ENCODE data around the gene TMEM43. TPM values are rescaled to one million over a fixed set of nuclear protein-coding genes. Genes with fewer than 3 reads are reported as not detected.

The TMEM43 gene
- polyA plus RNA-seq, 1 donor (not counting 4 experiments of a cell fraction or from before 2014, with no cell fraction given): 111 TPM

DNA sequence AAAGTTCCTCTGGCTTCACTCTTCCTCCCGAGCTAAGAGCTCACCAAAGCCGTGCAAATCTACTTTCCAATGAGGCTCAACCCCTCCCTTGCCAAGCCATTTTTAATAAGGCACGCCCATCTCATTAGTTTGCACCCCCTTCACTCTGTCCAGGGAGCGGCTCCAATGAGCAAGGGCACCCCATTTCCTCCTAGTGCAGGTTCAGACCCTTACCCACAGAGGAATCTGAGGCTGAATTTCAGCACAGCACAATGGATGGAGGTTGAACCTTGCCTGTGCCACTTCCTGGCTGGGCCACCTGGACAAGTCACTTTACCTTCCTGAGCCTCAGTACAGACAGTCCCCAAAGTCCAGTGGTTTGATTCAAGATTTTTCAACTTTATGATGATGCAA is 28.1 kb downstream of the TMEM43 start:
- DNase-seq (ENCODE audit: low read depth, low spot score): no peak
- H3K27ac ChIP-seq (ENCODE audit: control insufficient read depth, insufficient read depth, low read length): no peak overlapping the region

DNA sequence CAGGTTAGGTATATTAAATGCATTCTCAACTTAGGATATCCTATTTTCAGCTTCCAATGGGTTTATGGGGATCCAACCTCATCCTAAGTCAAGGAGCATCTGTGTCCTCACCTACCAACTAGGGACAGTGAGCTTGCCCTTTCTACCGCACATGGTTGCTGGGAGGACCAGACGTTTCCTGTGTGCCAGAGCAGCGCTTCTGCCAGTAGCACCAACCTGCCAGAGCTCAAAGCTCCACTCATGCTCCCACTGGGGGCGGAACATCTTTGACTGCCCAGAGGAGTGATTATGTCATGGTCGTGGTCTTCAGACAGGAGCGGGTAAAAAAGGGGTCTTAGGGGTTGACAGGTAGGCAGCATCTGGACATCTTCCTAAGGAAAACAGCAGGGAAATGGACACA is 28.8 kb downstream of the TMEM43 start:
- Histone ChIP-seq H3K4me2 (ENCODE audit: control insufficient read depth, extremely low read depth, insufficient read depth, low read depth, low read length) (no peak overlapping the region), H3K4me1 (ENCODE audit: control insufficient read depth, extremely low read depth, insufficient read depth, low read length) (peaks cover 28% of the 10 kb centered on the region), H3K9me1 (ENCODE audit: control insufficient read depth, extremely low read depth, insufficient read depth, low read length) (no peaks in the 10 kb centered on the region), H3K27ac (ENCODE audit: control insufficient read depth, insufficient read depth, low read length) (no peak overlapping the region), H3K9ac (ENCODE audit: control insufficient read depth, extremely low read depth, insufficient read depth, low read length) (no peak overlapping the region), H3K79me2 (ENCODE audit: control insufficient read depth, insufficient read depth, low read length) (peaks cover 11% of the 10 kb centered on the region), H3K4me3 (ENCODE audit: control insufficient read depth in 2 of 3, extremely low read depth in 1 of 3, insufficient read depth in 2 of 3, low read depth in 1 of 3, low read length in 3 of 3) (no peak overlapping the region), H3K9me3 (ENCODE audit: control insufficient read depth, low read depth, low read length) (no peaks in the 10 kb centered on the region), H2AFZ (ENCODE audit: control insufficient read depth, low read length) (no peak overlapping the region), H4K20me1 (ENCODE audit: control insufficient read depth, extremely low read depth, insufficient read depth, low read length) (no peaks in the 10 kb centered on the region), H3K27me3 (ENCODE audit: control insufficient read depth, extremely low read depth, insufficient read depth, low read length) (no peaks in the 10 kb centered on the region), H3K36me3 (ENCODE audit: control insufficient read depth in 2 of 2, extremely low read depth in 1 of 2, insufficient read depth in 2 of 2, low read length in 2 of 2) (peaks cover 35 to 61% of the 10 kb centered on the region in 2 experiments)
- no peak for FAIRE-seq
- dilution Hi-C loops (cut with MboI; ENCODE audit: extremely low pct_ligation_motif_present, low sequenced_read_pairs): no loop called here
- no peak for DNase-seq (ENCODE audit: low read depth, low spot score)
- TF ChIP-seq, protein P1, sequence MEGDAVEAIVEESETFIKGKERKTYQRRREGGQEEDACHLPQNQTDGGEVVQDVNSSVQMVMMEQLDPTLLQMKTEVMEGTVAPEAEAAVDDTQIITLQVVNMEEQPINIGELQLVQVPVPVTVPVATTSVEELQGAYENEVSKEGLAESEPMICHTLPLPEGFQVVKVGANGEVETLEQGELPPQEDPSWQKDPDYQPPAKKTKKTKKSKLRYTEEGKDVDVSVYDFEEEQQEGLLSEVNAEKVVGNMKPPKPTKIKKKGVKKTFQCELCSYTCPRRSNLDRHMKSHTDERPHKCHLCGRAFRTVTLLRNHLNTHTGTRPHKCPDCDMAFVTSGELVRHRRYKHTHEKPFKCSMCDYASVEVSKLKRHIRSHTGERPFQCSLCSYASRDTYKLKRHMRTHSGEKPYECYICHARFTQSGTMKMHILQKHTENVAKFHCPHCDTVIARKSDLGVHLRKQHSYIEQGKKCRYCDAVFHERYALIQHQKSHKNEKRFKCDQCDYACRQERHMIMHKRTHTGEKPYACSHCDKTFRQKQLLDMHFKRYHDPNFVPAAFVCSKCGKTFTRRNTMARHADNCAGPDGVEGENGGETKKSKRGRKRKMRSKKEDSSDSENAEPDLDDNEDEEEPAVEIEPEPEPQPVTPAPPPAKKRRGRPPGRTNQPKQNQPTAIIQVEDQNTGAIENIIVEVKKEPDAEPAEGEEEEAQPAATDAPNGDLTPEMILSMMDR (optimal IDR thresholded peaks at IDR 0.05 in 1 of 3, IDR thresholded peaks at IDR 0.05 in 1 of 3, conservative IDR thresholded peaks at IDR 0.05 in 1 of 3; ENCODE audit: extremely low read depth in 1 of 3, insufficient read depth in 2 of 3, low read length in 3 of 3): no peak
- TF ChIP-seq EZH2 (IDR thresholded peaks at IDR 0.05; ENCODE audit: low read length): no peak

More for the DNA sequence above, 28.1 kb downstream of the TMEM43 start:
- no peak overlapping the region for H3K9ac ChIP-seq (ENCODE audit: control insufficient read depth, extremely low read depth, insufficient read depth, low read length)
- no peak overlapping the region for H3K4me3 ChIP-seq (ENCODE audit: control insufficient read depth in 2 of 3, extremely low read depth in 1 of 3, insufficient read depth in 2 of 3, low read depth in 1 of 3, low read length in 3 of 3)
- FAIRE-seq: no peak
- no peaks in the 10 kb centered on the region for H3K9me3 ChIP-seq (ENCODE audit: control insufficient read depth, low read depth, low read length)
- peaks cover 28% of the 10 kb centered on the region for H3K4me1 ChIP-seq (ENCODE audit: control insufficient read depth, extremely low read depth, insufficient read depth, low read length)
- no peak overlapping the region for H3K4me2 ChIP-seq (ENCODE audit: control insufficient read depth, extremely low read depth, insufficient read depth, low read depth, low read length)
- no peaks in the 10 kb centered on the region for H4K20me1 ChIP-seq (ENCODE audit: control insufficient read depth, extremely low read depth, insufficient read depth, low read length)
- dilution Hi-C loops (cut with MboI; ENCODE audit: extremely low pct_ligation_motif_present, low sequenced_read_pairs): no loop called here
- peaks cover 35 to 61% of the 10 kb centered on the region in 2 experiments for H3K36me3 ChIP-seq (ENCODE audit: control insufficient read depth in 2 of 2, extremely low read depth in 1 of 2, insufficient read depth in 2 of 2, low read length in 2 of 2)
- no peaks in the 10 kb centered on the region for H3K27me3 ChIP-seq (ENCODE audit: control insufficient read depth, extremely low read depth, insufficient read depth, low read length)
- H2AFZ ChIP-seq (ENCODE audit: control insufficient read depth, low read length): no peak overlapping the region
- no peaks in the 10 kb centered on the region for H3K9me1 ChIP-seq (ENCODE audit: control insufficient read depth, extremely low read depth, insufficient read depth, low read length)
- TF ChIP-seq, protein P1 (optimal IDR thresholded peaks at IDR 0.05 in 1 of 3, IDR thresholded peaks at IDR 0.05 in 1 of 3, conservative IDR thresholded peaks at IDR 0.05 in 1 of 3; ENCODE audit: extremely low read depth in 1 of 3, insufficient read depth in 2 of 3, low read length in 3 of 3): no peak
- TF ChIP-seq EZH2 (IDR thresholded peaks at IDR 0.05; ENCODE audit: low read length): no peak
- peaks cover 11% of the 10 kb centered on the region for H3K79me2 ChIP-seq (ENCODE audit: control insufficient read depth, insufficient read depth, low read length)

Data from keratinocyte (primary cell).